Cardiac fibroblast (primary cell): ENCODE data around the gene BTG4.

Experiments
- DNase-seq, 2 donors: peaks; one replicate each; pipeline versions ENCODE4 v3.0.0 to v3.0.0-alpha.2; 2010; ENCODE audit warnings: low read depth in 2 of 2
- H3K4me3 ChIP-seq, 2 donors: replicated peaks in 1 of 2; 1 replicate in 1 of 2; 2 replicates in 1 of 2; pipeline ENCODE4 v1.5.1; 2011; ENCODE audit warnings: low read depth in 2 of 2, low read length in 2 of 2, mild to moderate bottlenecking in 2 of 2, moderate library complexity in 1 of 2
- CTCF ChIP-seq: IDR thresholded peaks from one replicate; pipeline ENCODE4 v1.5.1; 2011; ENCODE audit warnings: low read depth, mild to moderate bottlenecking, low read length, inconsistent platforms

The BTG4 gene

GRCh38 chr11:111555255-111555654, 43.1 kb upstream of the BTG4 start:
- no peak for TF ChIP-seq CTCF
- DNase-seq: peak in 1 of 2 donors; percentile 64

GRCh38 chr11:111554532-111554931, 42.3 kb upstream of the BTG4 start:
- no peak overlapping the region for H3K4me3 ChIP-seq
- no peak for TF ChIP-seq CTCF
- peak in 1 of 2 donors; percentile 24 for DNase-seq

More at GRCh38 chr11:111555255-111555654, 43.1 kb upstream of the BTG4 start:
- H3K4me3 ChIP-seq: no peak overlapping the region

- no peak for TF ChIP-seq CTCF
- no peak for DNase-seq
- H3K4me3 ChIP-seq: no peak overlapping the region
Measured at GRCh38 chr11:111550258-111550657, 38.1 kb upstream of the BTG4 start.

GRCh38 chr11:111549869-111550203, 37.6 kb upstream of the BTG4 start:
- no peak for TF ChIP-seq CTCF
- no peak for DNase-seq
- no peak overlapping the region for H3K4me3 ChIP-seq

- DNase-seq: no peak
- TF ChIP-seq CTCF: no peak
- no peak overlapping the region for H3K4me3 ChIP-seq
Measured at GRCh38 chr11:111549196-111549868, 37.1 kb upstream of the BTG4 start.

GRCh38 chr11:111548525-111548924, 36.3 kb upstream of the BTG4 start:
- no peak overlapping the region for H3K4me3 ChIP-seq
- TF ChIP-seq CTCF: no peak
- no peak for DNase-seq

GRCh38 chr11:111542606-111543275, 30.6 kb upstream of the BTG4 start:
- no peak for DNase-seq
- H3K4me3 ChIP-seq: no peak overlapping the region
- TF ChIP-seq CTCF: no peak
